ENCODE data around the gene PGAM5.

Gene PGAM5

DNA sequence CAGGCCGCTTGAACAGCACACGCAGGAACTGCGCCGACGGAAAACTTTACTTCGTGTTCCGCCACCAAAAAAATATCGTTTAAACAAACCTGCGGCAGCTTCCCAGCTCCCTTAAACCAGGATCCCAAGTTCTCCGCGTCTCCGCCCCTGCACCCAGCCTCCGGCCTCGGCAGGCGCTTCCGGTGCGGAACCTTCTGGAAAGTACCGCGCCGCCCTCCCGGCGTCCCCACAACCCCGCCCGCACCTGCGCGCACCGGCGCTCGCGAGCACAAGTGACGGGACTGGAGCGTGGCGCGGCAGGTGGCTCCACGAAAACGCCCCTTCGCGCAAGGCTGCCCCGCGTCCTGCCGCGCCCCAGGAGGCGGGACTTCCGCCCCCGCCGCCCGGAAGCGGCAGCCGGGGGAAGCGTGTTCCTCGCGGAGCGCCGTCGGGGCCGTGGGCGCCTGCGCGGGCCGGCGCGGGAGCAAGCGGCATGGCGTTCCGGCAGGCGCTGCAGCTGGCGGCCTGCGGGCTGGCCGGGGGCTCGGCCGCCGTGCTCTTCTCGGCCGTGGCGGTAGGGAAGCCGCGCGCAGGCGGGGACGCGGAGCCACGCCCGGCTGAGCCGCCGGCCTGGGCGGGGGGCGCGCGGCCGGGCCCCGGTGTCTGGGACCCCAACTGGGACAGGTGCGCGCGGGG, at the start of gene PGAM5:
TSS of gene PGAM5 (plus strand) at position 438 of the 675 bp plus-strand sequence. CDS start at position 473, 35 bp downstream.
- DNase-seq (ENCODE audit: low spot score) (peak; percentile 77), FAIRE-seq (no peak)

DNA sequence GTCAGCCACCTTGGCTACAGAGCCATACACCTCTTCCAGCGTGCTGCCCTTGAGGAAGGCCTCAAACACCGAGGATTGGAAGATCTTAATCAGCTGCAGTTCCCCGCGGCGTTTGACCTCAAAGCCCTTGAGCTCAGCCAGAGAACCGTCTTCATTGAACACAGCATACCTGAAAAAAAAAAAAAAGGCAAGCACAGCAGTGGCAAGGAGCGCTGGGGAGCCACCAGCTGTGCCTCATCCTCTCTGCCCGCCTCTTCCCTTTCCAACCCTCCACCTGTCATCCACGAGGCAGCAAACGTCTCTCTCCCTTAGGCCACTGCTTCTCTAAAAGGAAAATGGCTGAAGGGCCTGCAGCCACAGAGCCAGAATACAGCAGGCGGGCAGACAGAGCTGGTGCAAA, 49.6 kb upstream of the PGAM5 start:
- no peak for FAIRE-seq
- no peak for DNase-seq (ENCODE audit: low spot score)

DNA sequence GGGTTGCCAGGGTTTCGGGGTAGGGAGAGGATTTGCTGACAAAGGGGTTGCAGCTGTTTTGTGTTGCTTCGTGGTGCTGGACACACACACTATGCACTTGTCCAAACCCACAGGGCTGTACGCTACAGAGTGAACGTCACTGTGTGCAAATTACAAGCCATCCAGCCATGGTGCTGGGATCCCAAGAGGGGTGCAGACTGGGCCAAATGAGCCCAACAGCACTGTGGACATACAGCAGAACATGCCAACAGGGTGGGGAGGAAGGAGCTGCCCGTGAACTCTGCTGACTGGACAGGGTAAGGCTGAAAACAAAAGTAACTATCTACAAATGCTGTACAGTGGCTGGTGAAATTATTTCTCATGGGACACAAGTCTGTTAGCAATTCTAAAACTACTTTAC, 48.7 kb upstream of the PGAM5 start:
- DNase-seq (ENCODE audit: low spot score): no peak
- no peak for FAIRE-seq

DNA sequence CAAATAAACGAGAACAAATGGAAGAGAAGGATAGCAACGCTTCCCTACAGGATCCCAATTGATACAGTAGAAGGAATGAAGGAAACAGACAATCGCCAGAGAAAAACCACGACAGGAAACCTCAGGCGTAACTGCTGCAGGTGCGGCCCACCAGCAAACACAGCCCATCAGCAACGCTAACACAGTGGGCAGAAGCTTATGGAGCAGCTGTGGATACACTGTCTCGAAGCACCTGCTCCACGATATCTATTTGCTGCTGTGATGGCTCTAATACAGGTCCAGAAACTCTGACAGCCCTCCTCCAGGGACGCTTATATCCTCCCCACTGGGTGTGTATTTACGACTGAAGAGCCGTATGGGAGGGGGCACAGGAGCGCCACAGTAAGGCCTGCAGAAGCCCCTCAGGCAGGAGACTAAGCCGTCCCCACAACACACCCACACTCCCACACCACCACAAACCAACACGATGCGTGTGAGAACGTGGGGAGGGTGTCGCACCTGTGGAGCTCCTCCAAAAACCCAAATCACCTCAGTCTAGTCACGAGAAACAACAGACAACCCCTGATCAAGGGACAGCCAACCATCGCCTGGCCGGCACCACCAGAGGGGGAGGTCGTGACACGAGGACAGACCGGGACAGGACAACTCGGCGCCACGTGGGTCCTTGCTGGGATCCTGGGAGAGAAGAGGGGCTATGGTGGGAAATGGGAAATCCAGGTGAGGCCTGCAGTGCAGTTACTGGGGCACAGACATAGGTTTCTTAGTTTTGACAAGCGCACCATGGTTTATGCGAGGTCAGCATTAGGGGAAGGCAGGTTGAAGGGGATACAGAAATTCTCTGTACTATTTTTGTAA, 47.5 kb upstream of the PGAM5 start:
- DNase-seq (ENCODE audit: low spot score): no peak
- no peak for FAIRE-seq

DNA sequence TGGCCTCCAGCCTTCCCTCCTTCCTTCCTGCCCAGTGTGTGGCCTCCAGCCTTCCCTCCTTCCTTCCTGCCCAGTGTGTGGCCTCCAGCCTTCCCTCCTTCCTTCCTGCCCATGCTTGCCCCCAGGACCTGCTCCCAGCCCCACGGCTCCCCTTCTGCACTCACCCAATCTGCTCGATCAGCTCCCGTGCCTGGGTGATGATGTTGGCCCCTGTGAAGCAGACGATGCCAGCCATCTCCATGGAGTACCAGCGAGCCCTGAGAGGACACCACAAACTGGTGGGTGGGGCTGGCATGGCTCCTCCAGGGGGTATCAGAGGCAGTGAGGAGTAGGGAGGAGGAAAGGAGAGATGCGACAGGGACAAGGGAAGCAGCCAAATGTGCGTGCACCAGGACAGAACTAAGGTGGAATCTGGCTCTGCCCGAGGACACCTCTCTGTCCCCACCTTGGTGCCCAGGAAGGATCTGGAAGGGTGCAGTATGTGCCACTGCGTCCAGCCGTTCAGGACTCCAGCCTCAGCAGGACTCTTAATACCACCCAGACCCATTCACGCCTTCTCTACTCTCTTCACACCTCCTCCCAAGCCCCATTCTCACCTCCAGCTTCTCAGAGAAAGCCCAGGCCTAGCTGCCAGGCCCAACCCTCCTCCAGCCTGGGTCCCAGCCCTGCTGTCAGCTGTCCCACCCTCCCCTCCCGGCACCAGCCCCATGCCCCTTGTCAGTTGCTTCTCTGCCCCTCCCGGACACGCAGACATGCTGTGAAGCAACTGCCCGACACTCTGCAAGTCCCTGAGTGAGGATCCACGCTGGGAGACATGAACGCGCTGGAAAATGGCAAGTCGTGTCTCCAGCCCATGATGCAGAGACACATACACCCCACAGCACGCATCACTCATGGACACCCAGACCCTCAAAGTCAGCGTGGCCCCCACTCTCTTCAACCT, 46.2 kb upstream of the PGAM5 start:
- no peak for FAIRE-seq
- DNase-seq (ENCODE audit: low spot score): no peak

DNA sequence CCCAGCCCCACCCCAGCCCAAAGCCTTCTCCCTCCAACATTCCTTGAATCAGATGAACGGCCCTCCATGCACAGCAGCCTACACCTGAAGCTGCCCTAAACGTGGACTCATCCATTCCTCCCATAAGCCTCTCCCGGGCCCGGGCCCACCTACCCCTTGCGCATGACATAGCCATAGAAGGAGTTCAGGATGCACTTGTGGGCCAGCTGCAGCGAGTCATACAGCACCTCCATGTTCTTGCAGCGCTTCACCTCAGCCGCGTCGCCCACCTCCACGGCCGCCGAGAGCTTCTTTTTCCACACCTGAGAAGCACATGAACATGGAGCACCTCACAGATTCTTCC, 45.5 kb upstream of the PGAM5 start:
- DNase-seq (ENCODE audit: low spot score) (no peak), FAIRE-seq (no peak)

DNA sequence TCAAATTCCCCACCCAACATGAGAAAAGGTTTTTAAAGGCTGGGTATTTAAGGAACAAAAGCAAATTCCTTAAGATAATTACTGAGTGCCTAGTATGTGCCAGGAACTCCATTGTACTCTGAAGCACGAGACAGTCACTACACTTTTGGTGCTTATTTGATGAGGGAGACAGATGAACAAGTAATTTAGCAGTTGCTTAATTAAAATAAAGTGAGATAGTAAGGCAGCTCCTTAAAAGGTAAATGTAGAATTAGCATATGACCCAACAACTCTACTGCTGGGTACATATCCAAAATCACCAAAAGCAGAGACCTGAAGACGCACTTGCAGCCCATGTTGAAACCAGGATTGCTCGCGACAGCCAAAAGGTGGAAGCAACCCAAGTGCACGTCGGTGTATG, 44.8 kb upstream of the PGAM5 start:
- FAIRE-seq (no peak), DNase-seq (ENCODE audit: low spot score) (no peak)

DNA sequence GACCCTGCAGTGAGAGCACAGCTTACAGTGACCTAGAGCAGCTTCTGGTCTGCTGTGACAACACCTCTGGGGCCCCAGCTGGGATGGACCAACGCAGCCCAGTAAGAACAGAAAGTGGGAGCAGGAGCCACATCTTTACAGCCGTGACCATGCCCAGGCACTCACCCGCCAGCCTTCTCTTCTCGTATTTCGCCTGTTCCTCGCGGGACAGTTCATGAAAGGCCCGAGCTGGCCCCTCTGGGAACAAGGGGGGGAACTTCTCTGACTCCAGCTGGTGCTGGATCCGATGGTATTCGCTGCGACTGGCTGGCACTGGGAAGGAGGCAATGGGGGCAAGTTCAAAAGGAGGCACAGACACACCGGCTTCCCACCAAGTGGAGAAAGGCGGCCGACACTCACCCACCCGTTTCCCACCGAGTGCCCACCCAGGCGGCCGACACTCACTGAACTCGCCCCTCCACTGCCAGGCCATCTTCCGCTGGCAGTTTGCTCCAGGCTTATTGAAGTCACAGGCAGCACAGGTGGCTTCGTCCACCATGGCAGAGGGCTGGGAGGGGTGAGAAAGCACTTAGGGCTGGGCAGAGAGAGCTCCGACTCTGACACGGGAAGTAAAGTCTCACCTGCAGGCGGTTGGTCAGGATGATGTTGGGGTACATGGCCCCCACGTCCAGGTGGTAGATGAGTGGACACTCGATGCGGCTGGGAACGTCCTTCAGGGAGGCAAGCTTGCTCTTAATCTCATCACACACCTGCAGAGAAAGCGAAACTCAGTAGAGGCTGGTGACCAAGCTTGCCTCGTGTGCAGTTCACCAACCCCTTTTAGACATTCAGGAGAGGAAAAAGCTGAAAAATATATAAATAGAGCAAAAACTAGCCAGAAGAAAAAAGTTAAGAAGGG, 42.2 kb upstream of the PGAM5 start:
- no peak for FAIRE-seq

DNA sequence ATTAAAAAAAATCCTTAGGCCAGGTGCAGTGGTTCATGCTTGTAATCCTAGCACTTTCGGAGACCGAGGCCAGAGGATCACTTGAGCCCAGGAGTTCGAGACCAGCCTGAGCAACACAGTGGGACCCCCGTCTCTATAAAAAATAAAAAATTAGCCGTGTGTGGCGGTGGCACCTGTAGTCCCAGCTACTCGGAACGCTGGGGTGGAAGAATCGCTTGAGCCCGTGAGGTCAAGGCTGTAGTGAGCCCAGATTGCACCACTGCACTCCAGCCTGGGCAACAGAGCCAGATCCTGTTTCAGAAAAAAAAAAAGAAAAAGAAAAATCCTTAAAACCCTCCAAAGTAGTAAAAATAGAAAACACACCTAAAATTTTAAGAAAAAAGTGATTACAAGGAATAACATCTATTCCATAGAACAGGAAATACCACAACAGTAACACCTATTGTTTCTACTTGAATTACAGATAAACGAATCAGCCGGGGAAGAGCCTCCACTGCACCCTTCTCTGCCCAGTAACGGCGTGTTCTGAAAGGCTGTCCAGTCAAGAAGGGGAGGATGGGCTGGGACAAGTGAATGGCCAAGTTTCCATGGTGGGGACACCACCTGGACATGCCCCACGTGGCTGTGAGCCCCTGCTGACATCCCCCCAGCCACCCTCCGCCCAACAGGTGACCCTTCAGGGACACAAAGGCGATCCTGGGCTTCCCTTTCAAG, 41.3 kb upstream of the PGAM5 start:
- no peak for FAIRE-seq
- DNase-seq (ENCODE audit: low spot score): no peak

More for the DNA sequence above, 42.2 kb upstream of the PGAM5 start:
- DNase-seq (ENCODE audit: low spot score): no peak

DNA sequence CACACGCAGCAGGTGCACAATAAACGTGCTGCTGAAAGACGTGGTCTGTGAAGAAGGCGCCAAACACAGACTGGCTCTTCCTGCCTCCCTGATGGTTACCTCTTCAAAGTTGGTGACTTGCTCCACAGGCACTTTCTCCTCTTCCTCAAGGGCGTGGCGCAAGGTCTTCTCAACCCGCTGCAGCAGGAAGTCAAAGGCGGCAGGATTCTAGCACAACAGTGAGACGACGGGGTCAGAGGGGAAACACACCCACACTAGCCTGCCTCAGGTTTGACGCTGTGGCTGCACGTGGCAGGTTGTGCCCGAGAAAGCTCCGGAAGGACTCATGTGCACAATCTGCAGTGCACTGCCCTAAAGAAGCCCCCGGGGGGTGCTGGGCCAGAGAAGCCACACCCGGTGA, 38.5 kb upstream of the PGAM5 start:
- no peak for FAIRE-seq
- DNase-seq (ENCODE audit: low spot score): no peak

DNA sequence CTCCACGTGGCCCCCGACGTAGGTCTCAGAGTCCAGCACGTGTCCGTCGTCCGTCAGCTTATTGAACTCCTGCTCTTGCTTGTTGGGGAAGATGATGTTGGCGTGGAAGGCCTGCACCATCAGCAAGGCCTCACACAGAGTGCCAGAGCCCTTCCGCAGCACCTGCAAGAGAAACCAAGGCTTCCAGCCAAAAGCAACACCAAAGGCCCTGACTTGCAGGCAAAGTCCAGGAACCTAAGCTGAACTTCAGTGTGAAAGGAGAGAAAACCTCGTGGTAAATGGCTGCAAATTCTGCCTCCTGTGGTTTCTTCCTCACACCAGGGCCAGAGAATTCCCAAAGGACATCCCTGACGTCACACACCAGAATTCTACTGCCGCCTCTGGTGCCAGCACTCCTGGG, 38.0 kb upstream of the PGAM5 start:
- no peak for DNase-seq (ENCODE audit: low spot score)
- FAIRE-seq: no peak

DNA sequence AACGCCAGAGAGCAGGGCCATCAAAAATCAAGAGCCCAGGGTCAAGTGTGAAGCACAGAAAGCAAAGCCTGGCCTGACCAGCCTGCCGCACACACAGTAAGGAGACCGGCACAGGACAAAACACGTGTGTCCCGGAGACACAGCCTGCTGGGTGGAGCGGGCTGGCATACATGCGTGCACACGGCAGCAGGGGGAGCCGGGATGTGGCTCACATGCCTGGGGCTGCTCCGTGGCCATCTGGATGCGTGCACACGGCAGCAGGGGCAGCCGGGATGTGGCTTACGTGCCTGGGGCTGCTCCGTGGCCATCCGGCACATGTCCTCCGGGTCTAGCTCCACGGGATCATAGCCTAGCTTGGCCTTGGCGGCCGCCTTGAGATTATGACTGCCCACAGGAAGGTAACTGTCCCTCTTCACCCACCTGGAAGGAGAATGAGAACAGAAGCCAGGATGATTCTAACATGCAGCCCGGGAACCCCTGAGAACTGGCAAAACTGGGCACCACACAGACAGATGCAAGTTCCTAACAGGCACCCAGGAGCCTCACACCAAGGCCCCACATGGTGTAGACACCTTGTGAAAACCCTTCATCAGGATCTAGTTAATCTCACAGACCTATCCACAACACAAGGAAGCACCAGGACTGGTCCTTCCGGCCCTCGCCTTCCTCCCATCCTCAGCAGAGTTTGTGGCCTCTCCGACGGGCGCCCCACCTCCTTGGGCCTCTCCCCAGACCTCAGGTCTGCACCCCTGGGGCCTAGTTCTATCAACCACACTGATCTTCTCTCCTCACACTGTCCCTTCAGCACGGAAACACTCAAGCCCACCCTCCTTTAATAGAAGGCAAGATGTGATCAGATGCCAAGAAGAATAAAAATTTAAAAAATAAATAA, 37.1 kb upstream of the PGAM5 start:
- DNase-seq (ENCODE audit: low spot score): no peak
- FAIRE-seq: no peak

DNA sequence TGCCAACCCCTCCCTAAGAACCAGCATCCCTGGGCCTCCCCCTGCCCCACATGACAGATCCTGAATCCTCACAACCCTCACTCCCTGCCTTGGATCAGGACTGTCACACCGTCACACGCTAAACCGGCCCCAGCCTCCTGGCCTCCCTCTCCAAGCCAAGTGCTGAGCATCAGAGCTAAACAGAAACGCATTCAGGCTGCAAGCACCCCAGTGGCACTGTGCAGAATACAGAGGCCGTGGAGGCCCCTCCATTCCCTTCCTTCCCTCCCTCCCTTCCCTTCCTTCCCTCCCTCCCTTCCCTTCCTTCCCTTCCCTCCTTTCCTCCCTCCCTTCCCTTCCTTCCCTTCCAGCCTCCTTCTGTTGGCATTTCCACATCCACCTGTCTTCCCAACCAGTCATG, 36.1 kb upstream of the PGAM5 start:
- FAIRE-seq (no peak), DNase-seq (ENCODE audit: low spot score) (no peak)

DNA sequence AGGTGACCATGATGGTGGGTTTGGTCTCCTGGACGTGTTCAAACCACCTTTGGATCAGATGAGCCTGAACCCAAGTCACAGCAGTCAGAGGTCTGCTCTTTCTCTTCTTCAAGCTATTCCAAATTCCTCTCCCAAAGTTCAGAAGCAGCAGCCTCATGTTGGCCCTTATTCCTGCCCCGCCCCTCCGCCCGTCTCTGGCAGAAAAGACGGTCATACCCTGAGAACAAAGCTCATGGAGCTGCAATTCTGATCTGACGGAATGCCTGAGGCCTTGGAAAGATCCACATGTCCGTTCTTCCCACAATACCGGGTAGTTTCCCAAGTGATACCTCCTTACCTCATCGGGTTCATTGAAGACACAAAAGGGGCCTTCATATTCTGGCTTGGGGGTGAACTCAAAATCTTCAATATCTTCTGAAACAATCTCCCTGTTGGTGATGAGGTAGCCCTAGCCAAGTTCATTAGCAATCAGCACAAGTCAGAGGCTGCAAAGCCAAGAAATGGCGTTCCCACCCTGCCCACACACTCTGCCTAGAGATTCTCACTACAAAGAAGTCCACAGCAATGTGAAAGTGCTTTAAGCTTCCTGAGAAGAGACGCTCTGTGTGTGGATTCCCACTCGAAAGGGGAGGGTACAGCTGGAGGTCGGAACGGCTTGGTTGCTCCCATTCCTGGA, 34.7 kb upstream of the PGAM5 start:
- FAIRE-seq (no peak), DNase-seq (ENCODE audit: low spot score) (no peak)

DNA sequence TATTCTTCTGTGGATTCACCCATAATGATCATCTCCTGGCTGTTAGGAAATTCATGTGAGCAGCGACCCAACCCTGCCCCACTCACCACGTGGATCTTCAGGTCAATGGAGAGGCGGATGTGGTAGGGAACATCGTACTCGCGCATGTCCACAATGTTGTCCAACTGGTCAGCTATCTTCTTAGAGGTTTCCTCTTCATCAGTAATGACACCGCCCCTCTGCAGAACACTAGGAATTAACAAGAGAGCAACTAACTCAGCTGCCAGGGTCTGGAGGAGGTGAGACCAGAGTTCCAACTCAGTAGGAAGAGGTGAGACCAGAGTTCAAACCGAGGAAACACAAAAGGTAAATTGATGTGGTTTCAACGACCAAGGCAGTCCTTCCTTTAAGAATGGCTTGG, 33.1 kb upstream of the PGAM5 start:
- DNase-seq (ENCODE audit: low spot score) (no peak), FAIRE-seq (no peak)

DNA sequence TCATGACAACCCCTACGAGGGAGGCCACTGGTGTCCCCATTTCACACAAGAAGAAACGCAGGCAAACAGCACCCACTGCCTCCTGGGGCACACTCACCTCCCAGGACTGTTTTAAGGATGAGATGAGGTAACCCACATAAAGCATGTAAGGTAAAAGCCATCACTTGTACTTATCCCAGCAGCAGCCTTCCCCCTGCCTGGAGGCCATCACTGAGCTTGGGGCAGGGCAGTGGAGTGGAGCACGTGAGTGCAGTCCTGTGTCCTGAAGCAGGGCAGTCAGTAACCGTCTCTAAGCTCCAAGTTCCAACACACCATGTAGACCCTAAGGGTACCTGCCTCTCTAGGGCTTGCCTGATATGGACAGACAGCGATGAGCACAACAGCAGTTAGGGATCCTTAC, 25.2 kb upstream of the PGAM5 start:
- DNase-seq (ENCODE audit: low spot score): no peak
- FAIRE-seq: no peak

DNA sequence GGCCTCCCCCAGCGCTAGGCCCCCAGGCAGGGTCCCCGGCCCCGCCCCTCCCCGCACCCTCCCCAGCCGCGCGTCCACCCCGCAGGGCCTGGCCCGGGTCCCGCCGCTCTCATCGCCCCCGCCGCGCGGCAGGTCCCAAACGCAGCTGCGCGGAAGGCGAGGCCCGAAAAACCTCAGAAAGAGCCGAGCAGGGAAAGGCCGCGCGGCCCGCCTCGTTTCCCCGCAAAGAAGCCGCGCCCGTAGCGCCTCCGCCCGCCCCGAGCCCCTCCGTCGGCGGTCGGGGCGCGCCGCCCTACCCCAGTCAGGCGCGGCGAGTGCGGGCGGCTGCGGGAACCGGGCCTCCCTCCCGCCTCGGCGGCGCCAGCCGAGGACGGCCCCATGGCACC, 23.8 kb upstream of the PGAM5 start:
- DNase-seq (ENCODE audit: low spot score): no peak
- no peak for FAIRE-seq
